Activated CD4-positive, alpha-beta T cell treated with anti-CD3 and anti-CD28 coated beads, Interleukin-2, amount 10 ng/mL, durations not matched to agents 24 days and 14 days (primary cell): ENCODE results near the gene MPZ. TPM values are rescaled to one million over a fixed set of nuclear protein-coding genes. Genes with fewer than 3 reads are reported as not detected.
"Not testable (repeated sequence)": the region's sequence is repeated elsewhere in the genome, so short reads cannot be mapped to it uniquely, and the experiment has no call there.

ENCODE experiments used
- DNase-seq: peaks from one replicate; pipeline ENCODE4 v3.0.0; 2022
- H3K27ac Mint-ChIP-seq: one replicate; pipeline ENCODE4 v1.8.0; 2022; ENCODE audit warnings: mild to moderate bottlenecking, mixed read lengths
- H3K27me3 Mint-ChIP-seq: one replicate; pipeline ENCODE4 v1.8.0; 2022; ENCODE audit warnings: mixed read lengths
- H3K36me3 Mint-ChIP-seq: one replicate; pipeline ENCODE4 v1.8.0; 2022; ENCODE audit warnings: low read depth, mild to moderate bottlenecking, mixed read lengths
- H3K4me1 Mint-ChIP-seq: one replicate; pipeline ENCODE4 v1.8.0; 2021; ENCODE audit warnings: mixed read lengths
- H3K4me3 Mint-ChIP-seq: one replicate; pipeline ENCODE4 v1.8.0; 2022; ENCODE audit warnings: mild to moderate bottlenecking, moderate library complexity, mixed read lengths
- H3K9me3 Mint-ChIP-seq: one replicate; pipeline ENCODE4 v1.8.0; 2021; ENCODE audit warnings: mixed read lengths
- intact Hi-C: fragments of 100-400 bp; cut with micrococcal nuclease; formaldehyde crosslinking; loops from one replicate; pipeline ENCODE4 v1.15.1; 2023
- total RNA-seq: library from RNA; stranded (reverse); gene quantifications from 2 replicates; pipeline ENCODE4 v1.2.3, GENCODE V29; 2022

MPZ gene
- total RNA-seq, result 2.8 and 3.0 TPM in 2 replicates

GRCh38 chr1:161309868-161310267, at the start of gene MPZ:
TSS of gene MPZ (minus strand) at chr1:161309968. CDS start at chr1:161309905, 63 bp downstream.
- Mint-ChIP-seq H3K9me3 (no peaks in the 10 kb centered on the region), H3K4me1 (peaks cover 30% of the 10 kb centered on the region), H3K4me3 (no peak within 1 kb of the TSS), H3K27me3 (no peaks in the 10 kb centered on the region), H3K36me3 (peaks cover 2% of the 10 kb centered on the region), H3K27ac (no peak within 1 kb of the TSS)
- intact Hi-C loops, result loop anchor here (10.0 kb wide), 1 partner anchor 55 kb away; the partner anchor contains the start of gene CFAP126
- DNase-seq, result no peak

DNA sequence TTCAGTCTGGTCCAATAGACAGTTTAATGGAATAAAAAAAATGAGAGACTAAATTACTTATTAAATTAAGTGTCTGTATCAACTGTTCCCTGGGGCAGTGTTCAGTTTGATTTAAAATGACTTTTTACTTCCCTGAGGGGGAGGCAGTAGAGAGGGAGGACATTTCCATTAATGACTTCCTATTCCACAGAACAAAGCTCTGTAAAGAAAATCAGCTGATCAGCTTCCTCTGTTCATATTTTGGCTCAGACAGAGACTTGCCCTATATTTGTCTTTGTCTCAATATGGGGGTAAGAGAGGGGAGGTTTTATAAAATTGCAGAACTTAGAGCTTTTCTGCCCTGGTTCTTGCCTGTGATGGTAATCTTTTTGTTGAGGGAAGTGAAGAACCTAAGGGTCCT, 49.5 kb upstream of the MPZ start:
- Mint-ChIP-seq H3K9me3 (no peaks in the 10 kb centered on the region), H3K4me3 (no peak overlapping the region), H3K36me3 (peaks cover 34% of the 10 kb centered on the region), H3K4me1 (peaks cover 2% of the 10 kb centered on the region), H3K27ac (peak overlapping the region; percentile 7), H3K27me3 (no peaks in the 10 kb centered on the region)
- intact Hi-C loops, result no loop called here
- no peak for DNase-seq

GRCh38 chr1:161357073-161357472, 47.3 kb upstream of the MPZ start:
- Mint-ChIP-seq H3K27ac (no peak overlapping the region), H3K4me3 (no peak overlapping the region), H3K36me3 (peaks cover 25% of the 10 kb centered on the region), H3K9me3 (no peaks in the 10 kb centered on the region), H3K4me1 (peaks cover 2% of the 10 kb centered on the region), H3K27me3 (no peaks in the 10 kb centered on the region)
- DNase-seq, result no peak
- intact Hi-C loops, result no loop called here

DNA sequence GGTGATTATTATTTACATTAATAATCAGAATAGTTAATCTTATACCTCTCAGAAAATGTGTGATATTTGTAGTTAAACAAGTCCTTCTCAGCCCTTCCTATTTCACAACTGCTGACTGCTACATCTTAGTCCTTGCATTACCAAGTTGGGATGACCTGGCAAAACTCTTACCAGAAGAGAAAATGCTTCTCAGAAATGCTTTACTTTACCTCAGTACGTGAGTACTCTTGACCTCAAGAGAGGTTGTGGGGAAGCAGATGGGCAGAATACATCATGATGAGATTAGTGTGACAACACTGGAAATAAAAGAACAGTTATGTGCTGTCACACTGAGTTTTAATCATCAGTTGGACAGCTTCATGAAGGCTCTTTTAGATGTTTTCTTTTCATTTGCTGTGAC, 41.7 kb upstream of the MPZ start:
- Mint-ChIP-seq H3K4me1 (peaks cover 2% of the 10 kb centered on the region), H3K4me3 (no peak overlapping the region), H3K9me3 (no peaks in the 10 kb centered on the region), H3K27me3 (no peaks in the 10 kb centered on the region), H3K36me3 (peaks cover 14% of the 10 kb centered on the region), H3K27ac (no peak overlapping the region)
- DNase-seq, result no peak
- intact Hi-C loops, result no loop called here

GRCh38 chr1:161350671-161351070, 40.9 kb upstream of the MPZ start:
- Mint-ChIP-seq H3K27me3 (no peaks in the 10 kb centered on the region), H3K4me3 (no peak overlapping the region), H3K27ac (no peak overlapping the region), H3K9me3 (no peaks in the 10 kb centered on the region), H3K4me1 (peaks cover 2% of the 10 kb centered on the region), H3K36me3 (peaks cover 12% of the 10 kb centered on the region)
- no peak for DNase-seq
- intact Hi-C loops, result no loop called here

DNA sequence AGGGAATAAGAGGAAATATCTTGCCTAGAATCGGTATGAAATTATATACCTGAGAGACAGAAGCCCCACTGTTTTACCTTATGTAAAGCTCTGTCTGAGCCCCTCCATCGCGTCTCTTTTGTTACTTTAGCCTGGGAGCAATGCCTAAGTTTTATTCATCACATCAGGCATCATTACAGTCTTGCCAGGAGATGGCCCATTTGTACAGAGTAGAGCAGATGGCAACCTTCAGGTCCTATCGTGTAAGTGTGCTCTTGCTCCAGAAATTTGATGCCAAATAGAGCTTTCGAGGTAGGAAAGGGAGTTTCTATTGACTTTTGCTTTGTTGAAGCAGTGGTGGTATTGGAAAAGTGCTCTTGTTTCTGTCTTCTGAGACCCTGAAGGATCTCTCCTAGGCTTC, 33.1 kb upstream of the MPZ start:
- H3K9me3 Mint-ChIP-seq, result no peaks in the 10 kb centered on the region
- H3K4me1 Mint-ChIP-seq, result peaks cover 3% of the 10 kb centered on the region
- DNase-seq, result no peak
- H3K36me3 Mint-ChIP-seq, result peaks cover 28% of the 10 kb centered on the region
- no peaks in the 10 kb centered on the region for H3K27me3 Mint-ChIP-seq
- no peak overlapping the region for H3K27ac Mint-ChIP-seq
- H3K4me3 Mint-ChIP-seq, result no peak overlapping the region
- intact Hi-C loops, result no loop called here

- intact Hi-C loops, result no loop called here
- H3K9me3 Mint-ChIP-seq, result no peaks in the 10 kb centered on the region
- H3K4me3 Mint-ChIP-seq, result no peak overlapping the region
- H3K27me3 Mint-ChIP-seq, result no peaks in the 10 kb centered on the region
- H3K36me3 Mint-ChIP-seq, result peaks cover 30% of the 10 kb centered on the region
- no peak overlapping the region for H3K27ac Mint-ChIP-seq
- DNase-seq, result no peak
- H3K4me1 Mint-ChIP-seq, result peaks cover 3% of the 10 kb centered on the region
Measured at GRCh38 chr1:161342177-161342576, 32.4 kb upstream of the MPZ start.

DNA sequence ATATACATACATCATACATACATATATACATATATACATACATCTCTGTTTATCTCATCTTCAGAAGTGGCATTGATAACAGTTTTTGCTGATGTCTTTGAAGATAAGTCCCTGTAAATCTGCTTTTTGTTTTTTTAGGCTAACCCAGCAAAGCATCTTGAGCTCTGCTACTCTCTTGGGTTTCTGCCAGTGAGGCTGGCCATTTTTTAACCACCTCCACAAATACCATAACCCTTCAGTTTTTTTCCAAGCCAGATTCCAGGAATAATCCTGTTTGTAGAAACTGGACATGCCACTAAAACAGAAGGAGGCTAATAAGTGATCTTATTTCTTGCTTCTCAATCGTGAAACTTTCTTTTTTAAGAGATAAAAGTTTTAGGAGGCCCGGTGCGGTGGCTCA, 26.0 kb upstream of the MPZ start:
- no peaks in the 10 kb centered on the region for H3K9me3 Mint-ChIP-seq
- no peak overlapping the region for H3K4me3 Mint-ChIP-seq
- no peaks in the 10 kb centered on the region for H3K4me1 Mint-ChIP-seq
- H3K27ac Mint-ChIP-seq, result no peak overlapping the region
- H3K27me3 Mint-ChIP-seq, result no peaks in the 10 kb centered on the region
- DNase-seq, result no peak
- H3K36me3 Mint-ChIP-seq, result peaks cover 43% of the 10 kb centered on the region
- intact Hi-C loops, result no loop called here

GRCh38 chr1:161333166-161333565, 23.4 kb upstream of the MPZ start:
- peaks cover 3% of the 10 kb centered on the region for H3K4me1 Mint-ChIP-seq
- no peak overlapping the region for H3K27ac Mint-ChIP-seq
- peaks cover 45% of the 10 kb centered on the region for H3K36me3 Mint-ChIP-seq
- no peaks in the 10 kb centered on the region for H3K27me3 Mint-ChIP-seq
- intact Hi-C loops, result no loop called here
- H3K9me3 Mint-ChIP-seq, result no peaks in the 10 kb centered on the region
- no peak overlapping the region for H3K4me3 Mint-ChIP-seq
- no peak for DNase-seq

- Mint-ChIP-seq H3K4me1 (peaks cover 6% of the 10 kb centered on the region), H3K27ac (no peak overlapping the region), H3K36me3 (peaks cover 45% of the 10 kb centered on the region), H3K9me3 (no peaks in the 10 kb centered on the region), H3K4me3 (no peak overlapping the region), H3K27me3 (no peaks in the 10 kb centered on the region)
- intact Hi-C loops, result no loop called here
- DNase-seq, result no peak
Measured at GRCh38 chr1:161330346-161330745, 20.6 kb upstream of the MPZ start.

DNA sequence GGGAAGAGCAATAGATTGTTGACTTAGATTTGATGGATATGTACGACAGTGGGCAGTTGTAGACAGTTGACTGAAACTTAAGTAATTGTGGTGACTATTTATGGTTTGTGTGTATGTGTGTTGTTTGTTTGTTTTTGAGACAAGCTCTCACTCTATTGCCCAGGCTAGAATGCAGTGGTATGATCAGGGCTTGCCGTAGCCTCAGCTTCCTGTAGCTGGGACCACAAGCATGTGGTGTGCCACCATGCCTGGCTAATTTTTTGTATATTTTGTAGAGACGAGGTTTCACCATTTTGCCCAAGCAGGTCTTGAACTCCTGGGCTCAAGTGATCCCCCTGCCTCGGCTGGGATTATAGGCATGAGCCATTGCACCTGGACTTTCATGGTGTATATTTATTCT, 14.3 kb upstream of the MPZ start:
- peaks cover 6% of the 10 kb centered on the region for H3K4me1 Mint-ChIP-seq
- H3K27ac Mint-ChIP-seq, result no peak overlapping the region
- no peaks in the 10 kb centered on the region for H3K9me3 Mint-ChIP-seq
- H3K27me3 Mint-ChIP-seq, result no peaks in the 10 kb centered on the region
- peaks cover 23% of the 10 kb centered on the region for H3K36me3 Mint-ChIP-seq
- intact Hi-C loops, result no loop called here
- no peak for DNase-seq
- no peak overlapping the region for H3K4me3 Mint-ChIP-seq

DNA sequence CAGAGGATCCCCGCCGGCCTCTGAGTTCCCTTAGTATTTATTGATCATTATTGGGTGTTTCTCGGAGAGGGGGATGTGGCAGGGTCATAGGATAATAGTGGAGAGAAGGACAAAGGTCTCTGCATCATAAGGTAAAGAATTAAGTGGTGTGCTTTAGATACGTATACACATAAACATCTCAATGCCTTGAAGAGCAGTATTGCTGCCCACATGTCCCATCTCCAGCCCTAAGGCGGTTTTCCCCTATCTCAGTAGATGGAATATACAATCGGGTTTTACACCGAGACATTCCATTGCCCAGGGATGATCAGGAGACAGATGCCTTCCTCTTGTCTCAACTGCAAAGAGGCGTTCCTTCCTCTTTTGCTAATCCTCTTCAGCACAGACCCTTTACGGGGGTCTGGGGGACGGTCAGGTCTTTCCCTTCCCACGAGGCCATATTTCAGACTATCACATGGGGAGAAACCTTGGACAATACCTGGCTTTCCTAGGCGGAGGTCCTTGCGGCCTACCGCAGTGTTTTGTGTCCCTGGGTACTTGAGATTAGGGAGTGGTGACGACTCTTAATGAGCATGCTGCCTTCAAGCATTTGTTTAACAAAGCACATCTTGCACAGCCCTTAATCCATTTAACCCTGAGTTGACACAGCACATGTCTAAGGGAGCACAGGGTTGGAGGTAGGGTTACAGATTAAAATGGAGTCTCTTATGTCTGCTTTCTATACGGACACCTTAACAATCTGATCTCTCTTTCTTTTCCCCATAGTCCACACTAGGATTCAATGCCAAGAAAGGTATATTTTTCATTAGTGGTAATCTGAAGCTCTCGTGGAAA, 6.3 kb upstream of the MPZ start:
- intact Hi-C loops, result loop anchor here (2.0 to 10.0 kb wide), 2 partner anchors 49 to 89 kb away; partner anchors contain the start of genes CFAP126 and TOMM40L
- not testable (repeated sequence) for H3K27me3 Mint-ChIP-seq

DNA sequence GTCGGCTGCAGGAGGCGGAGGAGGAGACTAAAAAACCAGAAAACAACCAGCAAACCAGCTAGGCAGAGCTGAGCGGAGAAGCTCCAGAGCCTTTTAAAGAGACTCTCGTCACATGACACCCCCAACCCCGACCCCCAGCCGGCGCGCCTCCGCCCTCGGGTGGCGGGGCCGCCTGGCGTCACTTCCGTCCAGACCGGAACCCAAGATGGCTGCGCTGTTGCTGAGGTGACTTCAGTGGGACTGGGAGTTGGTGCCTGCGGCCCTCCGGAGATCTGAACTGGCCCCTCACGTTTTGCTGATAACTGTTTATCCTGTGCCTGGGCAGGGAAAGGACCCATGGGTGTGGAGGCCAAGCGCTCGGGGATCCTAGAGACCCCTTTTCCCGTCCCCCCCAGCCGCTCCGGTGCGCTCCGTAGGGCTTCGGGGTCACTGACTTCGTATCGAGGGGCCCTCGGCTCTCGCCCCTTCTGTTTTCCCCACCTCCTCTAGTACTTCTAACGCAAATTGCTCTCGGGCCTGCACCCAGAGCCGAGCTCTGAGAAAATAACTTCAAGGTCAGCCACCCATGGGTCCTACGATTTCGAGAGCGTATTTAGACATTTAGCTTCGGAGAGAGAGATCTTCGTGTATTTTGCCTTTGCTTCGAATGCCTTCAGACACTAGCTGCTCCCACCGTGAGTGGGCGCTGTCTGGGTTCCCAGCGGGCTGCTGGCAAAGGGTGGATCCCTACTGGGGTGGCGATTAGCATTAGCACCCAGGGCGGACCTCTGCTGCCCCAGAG, 4.6 kb upstream of the MPZ start, which contains the start of gene SDHC:
Gene SDHC (plus strand): TSS at position 181 of the 781 bp plus-strand sequence. CDS start 25 bp downstream, at position 206.
- DNase-seq, result peak; percentile 97
- Mint-ChIP-seq H3K4me1 (peaks cover 21% of the 10 kb centered on the region), H3K36me3 (no peaks in the 10 kb centered on the region), H3K27ac (peak within 1 kb of the TSS; percentile 97), H3K9me3 (no peaks in the 10 kb centered on the region), H3K27me3 (no peaks in the 10 kb centered on the region), H3K4me3 (peak within 1 kb of the TSS; percentile 97)
- intact Hi-C loops, result loop anchor here (1.0 to 10.0 kb wide), 3 partner anchors 8 to 88 kb away; partner anchors contain the start of genes CFAP126 and TOMM40L

More for the DNA sequence above, 6.3 kb upstream of the MPZ start:
- H3K27ac Mint-ChIP-seq, H3K36me3 Mint-ChIP-seq, H3K4me3 Mint-ChIP-seq, H3K9me3 Mint-ChIP-seq, DNase-seq: not testable (repeated sequence)
- peaks cover 21% of the 10 kb centered on the region for H3K4me1 Mint-ChIP-seq
